GM19438 (cell line): Measurements from ENCODE around the gene CD8B2.
"Not testable (repeated sequence)": the region's sequence is repeated elsewhere in the genome, so short reads cannot be mapped to it uniquely, and the experiment has no call there.

Experiments
- ATAC-seq: cut with Tn5 transposase; IDR thresholded peaks from one replicate; pipeline ENCODE4 v1.9.1; 2021; ENCODE audit warnings: low read depth; ENCODE audit not compliant: unreplicated experiment

The CD8B2 gene

GRCh38 chr2:106547164-106547903 lies 60.2 kb downstream of the CD8B2 start:
- no peak for ATAC-seq

DNA sequence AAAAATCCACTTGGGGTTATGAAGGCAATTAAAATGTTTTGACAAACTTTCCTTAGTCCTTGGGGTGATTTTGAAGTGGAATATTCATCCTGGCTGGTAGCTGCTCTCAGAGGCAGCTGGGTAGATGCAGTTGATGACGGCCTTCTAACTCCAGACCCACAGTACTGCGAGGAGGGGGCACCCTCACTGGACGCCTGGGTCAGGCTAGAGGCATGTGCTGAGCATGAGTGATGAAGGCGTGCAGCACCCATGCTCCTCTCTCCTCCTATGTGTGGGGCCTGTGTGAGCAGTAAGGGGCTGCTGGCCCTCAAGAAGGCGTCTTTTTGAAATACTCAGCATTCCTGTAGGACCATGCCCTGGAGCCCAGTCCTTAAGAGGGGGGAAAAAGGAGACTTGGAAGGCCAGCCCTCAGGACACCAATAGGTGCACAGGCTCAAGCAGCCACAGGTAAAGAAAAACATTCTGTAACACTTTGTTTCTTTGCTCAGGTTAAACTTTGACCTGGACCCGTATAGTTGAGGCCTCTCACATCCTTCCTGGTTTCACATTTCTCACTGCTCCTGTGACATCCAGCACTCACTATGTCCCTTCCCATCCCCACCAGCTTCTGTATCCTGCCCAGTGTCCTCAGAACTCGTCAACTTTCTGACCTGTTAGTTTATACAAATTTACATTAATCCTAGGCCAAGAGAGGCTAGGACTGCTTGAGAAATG lies 64.4 kb downstream of the CD8B2 start:
- no peak for ATAC-seq

DNA sequence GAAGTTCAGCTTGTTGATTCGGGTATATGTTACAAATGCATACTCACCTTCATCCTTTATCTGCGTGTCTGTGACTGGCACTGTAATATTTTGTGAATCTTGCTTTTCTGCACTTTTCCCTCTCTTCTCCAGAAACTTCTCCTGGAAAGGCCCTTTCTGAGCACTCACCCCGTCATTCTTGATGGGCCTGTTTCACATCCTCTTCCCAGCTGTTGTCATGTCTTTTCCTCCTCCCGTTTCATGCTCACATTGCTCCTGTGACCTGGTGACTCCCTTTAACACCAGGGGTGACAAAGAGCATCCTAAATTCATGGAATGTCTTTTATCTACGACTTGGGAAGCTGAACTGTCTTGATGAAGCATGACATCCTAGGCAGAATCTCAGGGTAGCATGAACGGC lies 65.8 kb downstream of the CD8B2 start:
- no peak for ATAC-seq

DNA sequence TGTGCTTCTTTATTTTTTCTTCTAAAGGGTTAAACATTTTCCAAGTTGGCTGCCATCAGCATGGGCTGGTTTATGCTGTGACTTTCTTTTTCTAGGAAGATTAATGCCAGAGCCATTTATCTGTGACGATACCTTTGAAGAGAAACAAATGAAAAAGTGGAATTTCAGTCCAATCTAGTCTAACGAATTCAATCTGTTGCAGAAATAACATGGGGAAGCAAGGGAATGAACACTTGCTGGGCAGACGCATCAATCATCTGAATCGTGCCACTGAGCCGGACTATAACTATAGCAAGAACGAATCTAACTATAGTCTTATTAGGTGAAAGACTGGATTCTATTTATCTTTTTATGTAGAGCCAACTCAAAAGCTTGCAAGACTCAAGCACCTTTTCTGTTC lies 66.2 kb downstream of the CD8B2 start:
- no peak for ATAC-seq

DNA sequence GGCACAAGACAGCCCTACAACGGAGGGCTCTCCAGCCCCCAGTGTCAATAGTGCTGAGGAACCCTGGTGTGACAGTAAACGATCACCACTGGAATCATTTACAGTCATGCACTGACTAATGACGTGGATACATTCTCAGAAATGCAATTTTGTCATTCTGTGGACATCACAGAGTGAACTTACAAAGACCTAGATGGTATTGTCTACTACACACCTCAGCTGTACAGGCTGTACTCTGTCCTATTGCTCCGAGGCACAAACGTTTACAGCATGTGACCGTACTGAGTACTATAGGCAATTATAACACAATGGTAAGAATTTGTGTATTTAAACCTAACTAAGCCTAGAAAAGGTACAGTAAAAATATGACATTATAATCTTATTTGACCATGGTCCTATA lies 67.2 kb downstream of the CD8B2 start:
- no peak for ATAC-seq

- no peak for ATAC-seq
These were observed 67.9 kb downstream of the CD8B2 start for GRCh38 chr2:106555053-106555452.

DNA sequence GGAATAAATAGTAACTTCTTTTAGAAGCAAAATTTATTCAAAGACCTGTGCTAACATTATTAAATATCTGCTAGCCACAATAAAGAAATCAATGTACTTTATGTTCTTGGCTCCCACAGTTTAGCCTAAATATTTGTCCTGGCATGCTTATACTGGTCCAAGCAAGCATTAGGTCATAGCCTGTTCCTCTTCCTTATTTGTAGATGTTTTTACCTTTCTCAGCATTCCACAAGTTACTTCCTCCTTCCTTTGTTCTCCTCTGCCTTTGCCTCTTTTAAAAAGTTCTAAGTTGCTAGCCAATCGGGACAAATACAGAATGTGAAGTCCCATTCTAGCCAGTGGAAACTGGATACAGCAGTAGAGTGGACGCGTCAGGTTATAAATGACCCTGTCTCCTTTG lies 72.6 kb downstream of the CD8B2 start:
- not testable (repeated sequence) for ATAC-seq

GRCh38 chr2:106560773-106561172 lies 73.6 kb downstream of the CD8B2 start:
- no peak for ATAC-seq

DNA sequence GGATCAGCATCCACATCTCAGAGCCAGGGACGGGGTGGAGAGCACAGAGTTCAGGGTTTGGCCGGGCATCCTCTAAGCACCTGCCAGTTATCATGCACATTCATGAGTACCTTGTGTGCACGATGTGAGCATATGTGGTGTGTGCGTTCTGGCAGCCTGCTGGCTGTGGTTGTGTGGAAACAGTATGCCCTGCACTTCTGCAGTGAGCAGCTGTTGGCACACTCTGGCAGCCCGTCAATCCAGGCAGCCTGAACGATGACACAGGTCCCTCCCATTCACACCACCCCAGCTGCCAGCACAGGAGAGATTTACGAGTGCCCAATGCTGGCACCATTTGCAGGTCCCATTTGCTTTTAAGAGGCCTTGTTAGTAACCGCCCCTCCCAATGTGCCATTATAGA lies 74.2 kb downstream of the CD8B2 start:
- ATAC-seq = no peak

- ATAC-seq = no peak
These were observed 74.6 kb downstream of the CD8B2 start for GRCh38 chr2:106561803-106562202.

DNA sequence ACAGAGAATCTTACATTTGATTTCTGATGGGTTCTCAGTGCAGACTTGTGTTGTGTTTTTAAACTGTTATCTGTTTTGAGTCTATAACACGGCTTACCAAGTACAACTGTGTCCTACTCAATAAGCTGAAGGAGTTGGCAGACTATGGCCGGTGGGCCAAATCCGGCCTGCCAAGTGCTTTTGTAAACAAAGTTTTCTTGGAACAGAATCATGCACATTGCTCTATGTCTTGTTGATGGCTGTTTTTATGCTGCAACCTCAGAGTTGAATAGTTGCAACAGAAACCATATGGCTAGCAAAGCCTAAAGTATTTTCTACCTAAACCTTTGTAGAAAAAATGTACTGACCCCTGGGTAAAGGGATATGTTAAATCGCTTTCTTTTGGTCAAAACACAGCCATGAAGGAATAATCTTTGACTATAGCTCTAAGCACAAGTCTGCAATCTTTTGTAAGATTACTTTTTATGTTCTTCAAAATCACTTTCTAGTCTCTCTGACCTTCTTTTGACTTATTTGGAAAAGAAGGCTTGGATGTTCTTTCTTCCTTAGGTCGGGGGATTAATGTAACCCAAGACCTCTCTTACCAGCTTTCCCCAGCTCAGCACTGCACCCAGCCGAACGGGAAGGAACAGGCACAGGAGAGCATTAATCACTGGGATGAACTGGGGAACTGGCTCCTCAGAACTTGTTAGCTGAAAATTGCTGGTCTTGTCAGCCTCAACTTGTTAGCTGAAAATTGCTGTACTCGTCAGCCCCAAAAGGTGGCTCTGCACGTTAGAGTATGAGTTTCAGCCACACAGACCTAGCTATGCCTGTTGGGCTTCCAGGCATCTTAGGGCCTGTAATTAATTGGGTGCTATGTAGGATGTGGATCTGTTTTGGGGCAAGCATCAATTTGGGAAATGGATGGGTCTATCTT lies 75.4 kb downstream of the CD8B2 start:
- ATAC-seq = no peak

DNA sequence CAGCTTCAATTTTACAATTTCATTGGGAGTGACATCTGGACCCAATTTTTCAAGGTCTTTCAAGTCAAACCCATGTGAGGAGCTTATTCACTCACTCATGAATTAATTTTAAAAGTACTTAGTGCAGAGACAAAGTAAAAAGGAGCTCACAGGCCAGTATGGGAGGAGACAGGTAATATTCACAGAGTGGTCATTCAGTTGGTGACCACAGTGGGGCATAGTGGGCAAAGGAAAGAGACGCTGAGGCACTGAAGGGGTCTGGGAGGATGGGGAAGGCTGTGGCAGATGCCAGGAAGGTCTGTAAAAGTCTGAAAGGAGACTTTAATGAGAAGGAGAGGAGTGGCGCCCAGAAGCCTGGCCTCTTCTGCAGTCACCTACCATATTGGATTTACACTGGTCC lies 76.0 kb downstream of the CD8B2 start:
- ATAC-seq = no peak

- ATAC-seq = no peak
These were observed 78.4 kb downstream of the CD8B2 start for GRCh38 chr2:106565599-106565998.

DNA sequence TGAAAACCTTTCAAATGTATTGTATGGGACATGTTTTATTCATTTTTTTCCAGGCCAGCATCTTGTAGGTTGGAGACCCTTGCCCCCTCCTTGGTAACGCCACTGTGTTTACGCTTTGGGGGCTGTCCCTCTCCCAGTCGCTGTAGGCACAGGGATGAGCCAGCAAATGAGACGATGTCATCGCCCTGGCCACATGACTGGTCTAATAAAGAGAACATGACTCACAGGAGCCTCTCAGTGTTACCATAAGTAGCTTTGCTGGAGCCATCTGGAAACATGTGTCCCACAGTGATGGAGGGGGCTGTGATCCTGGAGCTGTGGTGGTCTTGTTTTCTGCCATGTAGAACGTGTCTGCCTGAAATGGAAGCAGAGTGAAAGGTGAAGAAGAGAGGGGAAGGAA lies 78.9 kb downstream of the CD8B2 start:
- no peak for ATAC-seq

- ATAC-seq = not testable (repeated sequence)
These were observed 79.3 kb downstream of the CD8B2 start for GRCh38 chr2:106566484-106566883.

- no peak for ATAC-seq
These were observed 83.2 kb downstream of the CD8B2 start for GRCh38 chr2:106570316-106570715.
